Nephron (organoid): ENCODE data around the gene NSMCE4A.
"Not testable (repeated sequence)": the region's sequence is repeated elsewhere in the genome, so short reads cannot be mapped to it uniquely, and the experiment has no call there.

ENCODE experiments used
- H3K27ac Mint-ChIP-seq, 3 experiments: 2 replicates each; pipeline ENCODE4 v1.8.0; 2020; ENCODE audit warnings: mixed read lengths in 3 of 3, mild to moderate bottlenecking in 2 of 3, moderate library complexity in 1 of 3
- H3K27me3 Mint-ChIP-seq: 2 replicates; pipeline ENCODE4 v1.8.0; 2021; ENCODE audit warnings: low read depth, mild to moderate bottlenecking, moderate library complexity, mixed read lengths
- H3K36me3 Mint-ChIP-seq: 2 replicates; pipeline ENCODE4 v1.8.0; 2020; ENCODE audit warnings: low read depth, mixed read lengths
- H3K4me1 Mint-ChIP-seq: 2 replicates; pipeline ENCODE4 v1.8.0; 2020; ENCODE audit warnings: mixed read lengths
- H3K4me3 Mint-ChIP-seq, 3 experiments: 2 replicates each; pipeline ENCODE4 v1.8.0; 2020; ENCODE audit warnings: mild to moderate bottlenecking in 3 of 3, mixed read lengths in 3 of 3, moderate library complexity in 2 of 3
- H3K9me3 Mint-ChIP-seq: 2 replicates; pipeline ENCODE4 v1.8.0; 2020; ENCODE audit warnings: mixed read lengths
- TF ChIP-seq, protein P1 (sequence below), 3 experiments: fragments of 200-600 bp; sonication (generic); IDR thresholded peaks; one replicate each; pipeline ENCODE4 v1.5.0; 2021; ENCODE audit warnings: antibody characterized with exemption in 3 of 3; ENCODE audit not compliant: unreplicated experiment in 3 of 3

The NSMCE4A gene

DNA sequence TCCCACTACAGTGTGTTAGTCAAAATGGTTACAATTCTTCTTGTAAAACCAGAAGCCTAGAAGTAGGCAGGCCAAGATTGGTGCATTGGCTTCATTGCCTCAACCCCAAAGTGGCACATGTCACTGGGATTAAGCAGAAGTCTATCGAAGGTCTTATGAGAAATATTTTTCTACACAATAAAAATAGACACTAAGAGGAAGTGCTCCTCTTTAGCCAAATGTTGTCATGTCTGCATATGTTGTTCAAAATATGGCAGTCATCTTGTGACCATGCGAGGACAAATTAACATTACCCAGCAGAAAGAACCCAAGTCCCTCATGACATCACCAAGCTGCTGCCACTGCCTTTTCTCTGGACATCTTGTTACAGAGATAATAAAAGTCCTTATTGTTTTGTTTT, 6.3 kb upstream of the NSMCE4A start:
- Mint-ChIP-seq H3K36me3 (peaks cover 12% of the 10 kb centered on the region), H3K4me1 (no peaks in the 10 kb centered on the region), H3K27me3 (peaks cover 6% of the 10 kb centered on the region), H3K9me3 (peaks cover 28% of the 10 kb centered on the region), H3K27ac (no peak overlapping the region), H3K4me3 (no peak overlapping the region)
- TF ChIP-seq, protein P1, sequence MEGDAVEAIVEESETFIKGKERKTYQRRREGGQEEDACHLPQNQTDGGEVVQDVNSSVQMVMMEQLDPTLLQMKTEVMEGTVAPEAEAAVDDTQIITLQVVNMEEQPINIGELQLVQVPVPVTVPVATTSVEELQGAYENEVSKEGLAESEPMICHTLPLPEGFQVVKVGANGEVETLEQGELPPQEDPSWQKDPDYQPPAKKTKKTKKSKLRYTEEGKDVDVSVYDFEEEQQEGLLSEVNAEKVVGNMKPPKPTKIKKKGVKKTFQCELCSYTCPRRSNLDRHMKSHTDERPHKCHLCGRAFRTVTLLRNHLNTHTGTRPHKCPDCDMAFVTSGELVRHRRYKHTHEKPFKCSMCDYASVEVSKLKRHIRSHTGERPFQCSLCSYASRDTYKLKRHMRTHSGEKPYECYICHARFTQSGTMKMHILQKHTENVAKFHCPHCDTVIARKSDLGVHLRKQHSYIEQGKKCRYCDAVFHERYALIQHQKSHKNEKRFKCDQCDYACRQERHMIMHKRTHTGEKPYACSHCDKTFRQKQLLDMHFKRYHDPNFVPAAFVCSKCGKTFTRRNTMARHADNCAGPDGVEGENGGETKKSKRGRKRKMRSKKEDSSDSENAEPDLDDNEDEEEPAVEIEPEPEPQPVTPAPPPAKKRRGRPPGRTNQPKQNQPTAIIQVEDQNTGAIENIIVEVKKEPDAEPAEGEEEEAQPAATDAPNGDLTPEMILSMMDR (IDR thresholded peaks at IDR 0.05; ENCODE audit: unreplicated experiment in 3 of 3), result no peak

DNA sequence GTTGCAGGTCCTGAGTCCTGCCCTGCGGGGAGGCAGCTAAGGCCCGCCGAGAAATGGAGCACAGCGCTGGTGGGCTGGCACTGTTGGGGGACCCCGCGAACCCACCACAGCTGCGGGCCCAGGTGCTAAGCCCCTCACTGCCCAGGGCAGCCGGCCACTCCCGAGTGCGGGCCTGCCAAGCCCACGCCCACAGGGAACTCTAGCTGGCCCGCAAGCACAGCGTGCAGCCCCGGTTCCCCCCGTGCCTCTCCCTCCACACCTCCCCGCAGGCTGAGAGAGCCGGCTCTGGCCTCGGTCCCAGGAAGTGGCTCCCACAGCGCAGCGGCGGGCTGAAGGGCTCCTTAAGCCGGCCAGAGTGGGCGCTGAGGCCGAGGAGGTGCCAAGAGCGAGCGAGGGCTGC, 3.5 kb upstream of the NSMCE4A start:
- no peak overlapping the region for H3K4me3 Mint-ChIP-seq
- no peak overlapping the region for H3K27ac Mint-ChIP-seq
- H3K4me1 Mint-ChIP-seq, result peaks cover 7% of the 10 kb centered on the region
- peaks cover 15% of the 10 kb centered on the region for H3K36me3 Mint-ChIP-seq
- peaks cover 6% of the 10 kb centered on the region for H3K27me3 Mint-ChIP-seq
- peaks cover 14% of the 10 kb centered on the region for H3K9me3 Mint-ChIP-seq
- TF ChIP-seq, protein P1 (IDR thresholded peaks at IDR 0.05; ENCODE audit: unreplicated experiment in 3 of 3), result no peak

DNA sequence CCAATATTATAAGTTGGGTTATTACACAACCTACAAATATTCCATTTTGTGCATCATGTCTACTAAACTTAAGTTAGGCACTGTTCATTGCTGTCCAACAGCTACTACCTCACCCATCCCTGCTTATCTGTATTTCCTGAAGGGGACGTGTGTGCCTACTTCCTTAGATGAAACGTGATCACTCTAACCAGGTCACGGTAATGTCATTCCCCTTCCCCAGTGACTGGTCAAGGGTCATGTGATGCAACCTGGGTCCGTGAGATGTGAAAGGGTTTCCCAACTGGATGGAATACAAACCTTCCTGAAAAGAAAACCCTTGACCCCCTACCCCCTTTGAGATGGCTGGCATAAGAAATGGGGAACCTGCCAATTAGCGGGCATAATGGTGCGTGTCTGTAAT, 1.6 kb upstream of the NSMCE4A start:
- peaks cover 2% of the 10 kb centered on the region for H3K27me3 Mint-ChIP-seq
- TF ChIP-seq, protein P1 (IDR thresholded peaks at IDR 0.05; ENCODE audit: unreplicated experiment in 3 of 3), result no peak
- H3K4me1 Mint-ChIP-seq, result peaks cover 18% of the 10 kb centered on the region
- peak overlapping the region; percentile 58 to 81 (median 79) for H3K4me3 Mint-ChIP-seq
- H3K36me3 Mint-ChIP-seq, result peaks cover 25% of the 10 kb centered on the region
- peak overlapping the region in 1 of 3 experiments; percentile 23 for H3K27ac Mint-ChIP-seq
- peaks cover 10% of the 10 kb centered on the region for H3K9me3 Mint-ChIP-seq

DNA sequence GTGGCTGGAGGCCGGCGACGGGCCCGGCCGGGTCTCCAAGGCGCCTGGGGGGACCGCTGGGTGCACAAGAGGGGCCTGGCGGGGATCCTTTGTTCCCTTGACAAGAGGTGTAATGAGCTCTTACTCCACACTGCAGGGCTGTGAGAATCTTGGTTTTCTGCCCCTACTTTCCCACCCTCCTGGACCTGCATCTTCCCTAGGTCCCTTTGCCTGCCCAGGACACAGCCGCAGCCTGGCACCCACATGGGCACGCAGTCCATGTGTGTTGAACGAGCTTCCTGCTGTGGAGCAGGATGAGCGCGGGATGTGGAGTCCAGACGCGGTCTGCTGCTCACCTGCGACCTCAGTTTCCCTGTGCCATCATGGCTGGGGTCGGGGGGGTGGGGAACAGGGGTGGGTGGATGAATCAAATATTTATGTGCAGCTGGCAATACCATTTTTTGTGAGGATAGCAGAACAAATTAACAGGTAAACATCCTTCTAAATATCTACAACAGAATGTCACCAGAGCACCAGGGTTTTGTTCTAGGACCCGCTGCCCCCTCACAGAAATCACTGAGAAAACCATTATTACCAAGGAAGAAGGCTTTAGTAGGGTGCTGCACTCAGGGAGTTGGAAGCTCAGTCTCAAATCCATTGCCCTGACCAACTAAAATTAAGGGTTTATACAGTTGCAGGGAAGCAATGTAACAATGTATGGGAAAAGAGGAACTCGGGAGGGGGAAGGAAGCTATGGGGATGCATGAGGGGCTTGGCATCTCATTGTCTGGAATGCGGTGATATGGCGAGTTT, 474 bp upstream of the NSMCE4A start:
- Mint-ChIP-seq H3K36me3 (peaks cover 35% of the 10 kb centered on the region), H3K4me3 (peak overlapping the region; percentile 74 to 80 (median 79)), H3K4me1 (peaks cover 18% of the 10 kb centered on the region), H3K27me3 (no peaks in the 10 kb centered on the region), H3K9me3 (peaks cover 8% of the 10 kb centered on the region), H3K27ac (peak overlapping the region in 1 of 3 experiments; percentile 80)
- TF ChIP-seq, protein P1 (IDR thresholded peaks at IDR 0.05; ENCODE audit: unreplicated experiment in 3 of 3), result peak in 2 of 3 experiments; percentile 59 to 67

DNA sequence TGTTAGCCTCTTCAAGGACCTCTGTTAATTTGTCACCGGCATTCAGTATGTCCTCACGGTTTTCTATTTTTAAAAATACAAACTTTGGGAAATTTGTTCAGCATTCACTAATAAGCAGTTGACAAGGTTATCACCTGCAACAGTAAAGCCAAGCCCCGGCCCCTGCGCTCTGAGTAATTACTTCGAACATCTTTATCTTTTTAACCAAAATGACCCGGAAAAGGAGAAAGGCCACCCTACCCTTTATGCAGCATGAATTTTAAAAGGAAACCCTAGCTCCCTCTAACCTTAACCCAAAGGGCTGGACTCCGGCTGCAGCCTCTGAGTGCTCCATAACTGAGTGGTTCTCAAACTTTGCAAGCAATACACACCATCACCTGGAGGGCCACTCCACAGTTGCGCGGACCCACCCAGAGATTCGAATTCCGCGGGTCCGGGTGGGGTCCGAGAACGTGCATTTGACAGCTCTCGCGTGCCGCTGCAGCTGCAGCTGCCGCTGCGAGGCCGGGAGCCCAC, 940 bp downstream of the NSMCE4A start:
- no peaks in the 10 kb centered on the region for H3K27me3 Mint-ChIP-seq

DNA sequence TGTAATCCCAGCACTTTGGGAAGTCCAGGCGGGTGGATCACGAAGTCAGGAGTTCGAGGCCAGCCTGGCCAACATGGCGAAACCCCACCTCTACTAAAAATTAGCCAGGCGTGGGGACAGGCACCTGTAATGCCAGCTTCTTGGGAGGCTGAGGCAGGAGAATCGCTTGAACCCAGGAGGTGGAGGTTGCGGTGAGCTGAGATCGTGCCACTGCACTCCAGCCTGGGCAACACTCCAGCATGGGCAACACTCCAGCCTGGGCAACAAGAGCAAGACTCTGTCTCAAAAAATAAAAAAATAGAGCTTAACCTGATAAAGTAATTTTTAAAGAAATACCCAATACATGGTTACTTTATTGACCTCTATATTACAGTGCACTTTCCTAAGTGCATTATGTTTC, 5.9 kb downstream of the NSMCE4A start:
- Mint-ChIP-seq H3K4me1 (peaks cover 16% of the 10 kb centered on the region), H3K36me3 (peaks cover 42% of the 10 kb centered on the region)
- not testable (repeated sequence) for H3K4me3 Mint-ChIP-seq, H3K27ac Mint-ChIP-seq, H3K27me3 Mint-ChIP-seq, H3K9me3 Mint-ChIP-seq

More for the DNA sequence above, 940 bp downstream of the NSMCE4A start:
- peaks cover 8% of the 10 kb centered on the region for H3K9me3 Mint-ChIP-seq
- peaks cover 18% of the 10 kb centered on the region for H3K4me1 Mint-ChIP-seq
- peaks cover 36% of the 10 kb centered on the region for H3K36me3 Mint-ChIP-seq
- TF ChIP-seq, protein P1 (IDR thresholded peaks at IDR 0.05; ENCODE audit: unreplicated experiment in 3 of 3), result no peak
- H3K4me3 Mint-ChIP-seq, result peak overlapping the region; percentile 73 to 86 (median 84)
- H3K27ac Mint-ChIP-seq, result peak overlapping the region in 1 of 3 experiments; percentile 33
